GM18858 (cell line): Measurements from ENCODE around the gene SSH2.
"Not testable (repeated sequence)": the region's sequence is repeated elsewhere in the genome, so short reads cannot be mapped to it uniquely, and the experiment has no call there.

Source experiments
- ATAC-seq: cut with Tn5 transposase; IDR thresholded peaks from one replicate; pipeline ENCODE4 v1.9.1; 2021; ENCODE audit not compliant: unreplicated experiment

Gene SSH2

DNA sequence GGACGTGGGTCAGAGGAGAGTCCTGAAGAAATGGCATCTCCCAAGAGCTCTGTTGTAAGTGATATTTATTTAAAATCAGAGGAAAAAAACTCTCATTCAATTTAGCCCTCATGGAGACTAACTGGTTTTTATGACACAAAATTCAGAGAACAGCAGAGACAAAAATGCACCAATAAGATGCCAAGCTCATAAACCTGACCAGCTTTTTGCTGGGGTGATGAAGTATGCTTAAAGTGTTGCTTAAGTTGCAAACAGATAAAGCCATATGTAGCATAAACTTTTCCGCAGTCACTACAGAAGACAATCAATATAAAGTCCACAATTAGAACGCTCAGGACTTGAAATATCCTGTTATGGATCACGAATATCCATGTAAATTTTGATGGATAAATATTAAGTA lies 183.4 kb downstream of the SSH2 start:
- ATAC-seq, result no peak

DNA sequence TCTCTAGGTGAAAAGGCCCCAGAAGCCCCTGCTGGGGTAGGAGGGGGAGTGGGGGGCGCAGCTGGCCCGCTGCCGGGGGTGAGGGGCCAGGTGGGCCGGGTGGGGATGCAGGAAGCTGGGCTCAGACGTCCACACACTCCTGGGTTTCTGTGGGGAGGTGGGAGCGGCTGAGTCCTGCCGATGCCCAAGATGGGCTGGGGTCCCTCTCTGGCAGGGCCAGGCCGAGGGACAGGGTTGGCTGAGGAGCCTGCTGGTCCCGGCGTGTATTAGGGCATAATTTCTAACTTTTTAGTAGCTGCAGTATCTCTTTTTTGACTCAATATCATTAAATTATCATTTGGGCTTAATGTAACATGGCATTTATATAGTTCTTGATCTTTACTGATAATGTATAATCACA lies 185.9 kb downstream of the SSH2 start:
- no peak for ATAC-seq

DNA sequence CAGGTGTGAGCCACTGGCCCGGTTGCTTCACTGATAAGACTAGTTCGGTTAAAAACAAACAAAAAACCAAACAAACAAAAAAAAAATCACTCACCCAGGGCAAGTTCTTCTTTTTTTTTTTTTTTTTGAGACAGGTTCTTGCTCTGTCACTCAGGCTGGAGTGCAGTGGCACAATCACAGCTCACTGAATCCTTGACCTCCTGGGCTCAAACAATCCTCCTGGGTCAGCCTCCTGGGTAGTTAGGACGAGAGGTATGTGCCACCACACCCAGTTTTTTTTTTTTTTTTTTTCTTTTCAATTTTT lies 187.9 kb downstream of the SSH2 start:
- ATAC-seq, result no peak

DNA sequence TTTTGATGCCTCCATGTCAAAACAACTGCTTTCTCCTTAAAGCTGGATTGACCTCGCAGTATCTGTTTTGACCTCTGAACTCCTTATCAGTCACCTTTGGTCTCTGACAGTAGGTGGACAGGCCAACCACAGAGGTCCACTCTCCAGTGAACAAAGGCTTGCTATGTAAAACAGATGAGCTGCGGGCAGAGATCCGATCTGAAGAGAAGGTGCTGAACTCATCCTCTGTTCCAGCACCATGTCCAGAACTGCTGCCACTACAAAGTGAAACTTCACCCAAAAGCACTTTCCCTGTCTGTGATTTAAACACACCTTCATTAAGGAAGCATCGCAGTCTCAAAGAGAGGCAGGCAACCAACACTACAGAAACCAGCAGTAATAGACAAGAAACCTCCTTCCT lies 190.0 kb downstream of the SSH2 start:
- ATAC-seq, result no peak

DNA sequence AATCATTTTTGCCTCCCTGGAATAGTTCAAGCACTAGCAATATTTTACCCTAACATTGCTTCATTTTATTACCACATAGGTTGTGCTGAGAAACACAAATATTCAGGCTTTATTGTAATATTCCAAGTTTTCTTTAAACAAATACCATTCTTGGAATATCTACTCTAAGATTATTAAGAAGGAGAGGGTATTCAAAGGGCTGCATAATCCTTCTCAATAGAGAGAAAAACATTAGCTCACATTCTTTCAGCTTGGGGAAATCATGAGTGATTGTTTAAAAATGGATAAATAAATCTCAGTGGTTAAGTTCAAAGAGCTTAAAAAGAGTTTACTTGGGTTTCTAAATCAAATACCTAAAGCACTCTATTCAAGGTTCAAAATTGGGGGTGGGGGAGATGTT lies 195.4 kb downstream of the SSH2 start:
- ATAC-seq, result no peak

DNA sequence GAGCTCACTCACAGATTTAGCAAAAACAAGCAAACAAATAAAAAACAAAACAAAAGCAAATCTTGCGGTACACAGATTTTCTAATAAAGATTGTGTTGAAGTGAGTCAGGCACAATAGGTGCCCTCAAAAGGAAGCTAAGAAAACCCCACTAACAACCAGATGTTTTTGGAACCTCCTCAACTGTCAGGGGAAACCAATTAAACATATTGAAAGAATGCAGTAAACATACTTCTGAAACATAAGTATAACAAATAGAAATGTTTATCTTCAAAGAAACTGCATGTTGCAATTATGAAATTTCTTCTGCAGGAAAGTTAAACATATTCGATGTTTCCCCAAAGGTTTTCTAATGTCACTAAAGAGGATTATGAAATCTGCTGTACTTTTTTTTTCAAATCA lies 196.9 kb downstream of the SSH2 start:
- ATAC-seq, result no peak

DNA sequence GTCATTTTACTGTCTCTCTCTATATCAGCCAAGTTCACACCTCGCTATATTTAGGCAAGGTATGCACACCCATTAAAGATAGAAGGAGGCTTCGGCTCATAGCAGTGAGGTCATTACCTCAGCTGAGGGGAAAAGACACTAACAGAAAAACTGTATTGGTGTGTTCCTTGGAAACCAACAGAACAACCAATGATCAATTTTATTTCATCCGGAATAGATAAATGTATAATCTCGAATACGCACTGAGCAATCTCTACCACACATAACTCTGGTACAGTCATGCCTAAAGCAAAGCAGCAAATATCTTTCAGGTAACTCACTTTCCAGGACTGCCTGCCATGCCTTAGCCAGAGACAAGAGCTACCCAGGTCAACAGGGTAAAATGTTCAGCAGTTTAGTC lies 197.4 kb downstream of the SSH2 start:
- no peak for ATAC-seq

DNA sequence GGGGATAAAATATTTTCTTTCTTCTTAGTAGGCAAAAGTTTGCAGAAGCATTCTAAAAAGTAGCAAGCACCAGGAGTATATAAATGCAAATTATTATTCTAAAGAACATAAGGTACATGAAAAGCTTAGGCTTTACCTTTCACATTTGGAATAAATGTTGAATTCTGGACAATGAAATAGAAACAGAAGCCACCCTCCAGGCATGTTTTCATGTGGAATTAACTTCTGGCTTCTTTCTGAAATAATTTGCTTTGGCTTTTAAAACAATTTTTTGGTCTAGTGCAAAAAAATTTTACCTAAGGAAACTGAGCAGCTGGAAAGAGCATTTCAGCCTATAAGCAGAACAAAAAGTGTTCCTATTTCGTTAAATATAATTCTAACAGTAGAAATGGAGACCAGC lies 197.8 kb downstream of the SSH2 start:
- ATAC-seq, result no peak

DNA sequence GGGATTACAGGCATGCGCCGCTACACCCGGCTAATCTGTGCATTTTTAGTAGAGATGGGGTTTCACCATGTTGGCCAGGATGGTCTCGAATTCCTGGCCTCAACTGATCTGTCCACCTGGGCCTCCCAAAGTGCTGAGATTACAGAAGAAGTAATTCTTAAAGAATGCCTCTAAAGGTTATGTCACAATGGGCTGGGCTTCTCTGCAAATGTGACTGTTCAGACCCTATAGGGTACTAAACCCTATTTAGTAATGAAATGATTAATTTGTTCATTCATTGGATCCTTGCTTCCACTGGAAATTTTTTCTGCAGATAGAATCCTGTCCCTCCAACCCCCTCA lies 198.5 kb downstream of the SSH2 start:
- ATAC-seq, result no peak

DNA sequence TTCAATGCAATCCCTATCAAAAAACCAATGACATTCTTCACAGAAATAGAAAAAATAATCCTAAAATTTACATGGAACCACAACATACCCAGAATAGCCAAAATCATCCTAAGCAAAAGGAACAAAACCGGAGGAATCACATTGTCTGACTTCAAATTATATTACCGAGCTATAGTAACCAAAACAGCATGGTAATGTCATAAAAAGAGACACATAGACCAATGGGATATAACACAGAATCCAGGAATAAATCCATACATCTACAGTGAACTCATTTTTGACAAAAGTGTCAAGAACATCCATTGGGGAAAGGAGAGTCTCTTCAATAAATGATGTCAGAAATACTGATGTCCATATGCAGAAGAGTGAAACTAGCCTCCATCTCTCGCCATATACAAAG lies 201.5 kb downstream of the SSH2 start:
- ATAC-seq, result no peak

DNA sequence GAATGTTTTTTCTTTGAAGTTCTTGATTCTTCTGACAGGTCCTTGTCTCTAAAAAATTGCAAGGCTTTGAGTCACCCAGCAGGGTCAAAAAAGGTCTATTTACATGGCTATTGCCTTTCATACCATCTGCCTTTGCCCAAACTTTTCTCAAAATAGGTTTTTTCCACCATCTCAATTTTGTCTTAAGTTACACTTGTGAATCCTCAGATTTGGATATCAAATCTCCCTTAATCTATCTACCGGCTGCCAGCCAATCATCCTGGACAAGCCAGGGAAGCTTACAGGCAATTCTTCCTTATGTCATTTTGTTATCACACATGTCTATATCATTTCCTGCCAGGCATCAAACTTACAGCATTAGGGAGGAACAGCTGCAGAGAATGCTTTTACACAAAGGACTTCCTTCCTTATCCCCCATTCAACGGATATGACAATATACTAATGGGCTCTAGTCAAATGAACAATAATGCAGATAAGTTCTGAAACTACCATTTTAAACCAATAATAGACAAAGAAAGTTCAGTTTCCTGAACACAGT lies 203.2 kb downstream of the SSH2 start:
- ATAC-seq, result no peak

DNA sequence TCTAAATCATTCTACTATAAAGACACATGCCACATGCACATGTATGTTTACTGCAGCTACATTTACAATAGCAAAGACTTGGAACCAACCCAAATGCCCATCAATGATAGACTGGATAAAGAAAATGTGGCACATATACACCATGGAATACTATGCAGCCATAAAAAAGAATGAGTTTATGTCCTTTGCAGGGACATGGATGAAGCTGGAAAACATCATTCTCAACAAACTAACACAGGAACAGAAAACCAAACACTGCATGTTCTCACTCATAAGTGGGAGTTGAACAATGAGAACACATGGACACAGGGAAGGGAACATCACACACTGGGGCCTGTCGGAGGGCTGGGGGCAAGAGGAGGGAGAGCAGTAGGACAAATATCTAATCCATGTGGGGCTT lies 204.6 kb downstream of the SSH2 start:
- ATAC-seq, result not testable (repeated sequence)

DNA sequence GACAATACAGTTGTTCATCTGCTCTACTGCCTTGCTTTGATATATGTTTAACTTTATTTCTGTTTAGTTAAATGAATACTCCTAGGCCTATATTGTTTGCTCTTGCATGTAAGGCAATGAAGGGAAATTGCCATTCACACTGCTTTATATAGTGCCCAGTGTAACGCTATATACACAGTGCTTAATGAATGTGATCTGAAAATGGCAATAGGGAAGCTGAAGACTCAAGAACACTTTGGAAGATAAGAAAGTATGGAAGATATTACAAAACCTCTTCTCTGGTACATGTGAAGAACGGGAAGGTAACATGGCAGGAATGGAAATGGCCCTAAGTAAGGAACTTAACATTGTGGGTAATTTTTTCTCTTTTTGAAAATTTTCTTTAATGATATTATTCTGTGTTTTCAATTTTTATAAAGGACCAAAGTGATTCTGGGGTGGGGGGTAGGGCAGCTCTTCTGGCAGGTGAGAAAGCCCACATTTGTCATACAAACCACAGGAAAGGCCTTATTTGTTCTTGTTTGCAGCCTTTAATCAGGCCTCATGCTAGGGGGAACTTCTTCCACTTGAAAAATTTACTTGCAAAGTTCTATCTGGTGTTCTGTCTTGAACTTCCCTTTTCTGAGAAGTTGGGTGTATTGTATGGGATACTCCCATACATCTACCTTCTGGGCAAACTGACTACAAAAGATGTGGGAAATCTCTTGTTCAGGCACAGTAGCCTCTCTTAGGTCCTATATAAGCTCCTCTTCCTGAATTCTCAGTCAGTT lies 206.6 kb downstream of the SSH2 start:
- no peak for ATAC-seq

DNA sequence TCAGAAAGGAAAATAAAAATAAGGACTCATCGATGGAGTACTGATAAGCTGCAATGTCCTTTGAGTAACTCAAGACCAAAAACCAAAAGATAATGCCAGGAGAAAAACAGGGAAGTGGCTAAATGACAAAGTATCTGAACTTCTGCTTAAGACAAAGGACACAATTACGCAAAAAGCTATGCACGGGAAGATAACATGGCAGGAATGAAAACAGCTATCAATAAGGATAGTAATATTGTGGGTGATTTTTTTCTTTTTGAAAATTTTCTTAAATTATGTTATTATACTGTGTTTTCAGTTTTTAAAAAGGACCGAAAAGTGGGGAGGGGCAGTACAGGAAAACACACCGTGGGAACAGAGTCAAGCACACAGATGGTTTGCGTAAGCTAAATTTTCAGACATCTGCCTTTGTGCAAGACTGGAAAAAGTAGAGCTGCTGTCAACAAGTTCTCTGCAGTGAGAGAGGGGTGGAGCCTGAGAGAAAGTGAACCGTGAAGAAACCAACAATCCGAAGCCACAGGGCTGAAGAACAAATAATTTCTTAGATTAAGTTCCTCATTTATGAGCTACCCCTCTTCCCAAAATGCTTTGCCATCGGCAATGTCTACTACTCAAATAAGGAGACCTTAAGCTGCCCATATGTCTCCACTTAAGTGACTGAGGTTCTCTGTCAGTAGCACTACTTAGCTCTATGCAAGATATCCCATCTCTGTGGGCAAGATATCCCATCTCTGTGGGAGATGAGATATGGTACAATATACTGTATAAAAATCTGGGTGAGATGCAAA lies 207.4 kb downstream of the SSH2 start:
- peak; percentile 63 for ATAC-seq

DNA sequence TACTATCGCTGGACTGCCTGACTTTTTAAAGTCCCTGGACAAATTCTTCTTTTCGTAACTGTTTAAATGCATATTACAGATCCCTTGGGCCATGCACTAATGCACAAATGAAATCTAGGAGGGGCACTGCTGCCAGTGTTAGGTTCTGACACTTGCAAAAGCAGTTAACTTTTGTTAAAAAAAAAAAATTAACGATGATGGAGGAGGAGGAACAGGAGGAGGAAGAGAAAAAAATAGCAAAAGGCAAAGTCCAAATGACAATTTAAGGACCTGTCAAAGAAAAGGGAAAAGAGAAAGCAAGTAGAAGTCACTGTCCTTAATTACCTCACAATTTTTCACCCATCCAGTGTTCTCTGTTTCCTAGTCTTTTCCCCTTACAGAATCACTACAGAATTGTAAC lies 209.5 kb downstream of the SSH2 start:
- no peak for ATAC-seq

DNA sequence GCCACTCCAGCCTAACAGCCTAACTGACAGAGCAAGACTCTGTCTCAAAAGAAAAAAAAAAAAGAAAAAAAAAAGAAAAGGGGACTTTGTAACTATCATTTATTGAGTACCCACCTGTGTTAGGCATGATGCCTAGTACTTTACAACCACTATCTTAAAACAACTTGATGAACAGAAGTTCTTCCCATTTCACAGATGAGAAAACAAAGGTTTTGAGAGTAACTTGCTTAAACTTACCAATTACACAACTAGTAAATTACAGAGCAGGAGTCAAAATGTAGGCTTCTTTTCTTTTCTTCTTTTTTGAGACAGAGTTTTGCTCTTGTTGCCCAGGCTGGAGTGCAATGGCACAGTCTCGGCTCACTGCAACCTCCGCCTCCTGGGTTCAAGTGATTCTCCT lies 210.6 kb downstream of the SSH2 start:
- no peak for ATAC-seq

DNA sequence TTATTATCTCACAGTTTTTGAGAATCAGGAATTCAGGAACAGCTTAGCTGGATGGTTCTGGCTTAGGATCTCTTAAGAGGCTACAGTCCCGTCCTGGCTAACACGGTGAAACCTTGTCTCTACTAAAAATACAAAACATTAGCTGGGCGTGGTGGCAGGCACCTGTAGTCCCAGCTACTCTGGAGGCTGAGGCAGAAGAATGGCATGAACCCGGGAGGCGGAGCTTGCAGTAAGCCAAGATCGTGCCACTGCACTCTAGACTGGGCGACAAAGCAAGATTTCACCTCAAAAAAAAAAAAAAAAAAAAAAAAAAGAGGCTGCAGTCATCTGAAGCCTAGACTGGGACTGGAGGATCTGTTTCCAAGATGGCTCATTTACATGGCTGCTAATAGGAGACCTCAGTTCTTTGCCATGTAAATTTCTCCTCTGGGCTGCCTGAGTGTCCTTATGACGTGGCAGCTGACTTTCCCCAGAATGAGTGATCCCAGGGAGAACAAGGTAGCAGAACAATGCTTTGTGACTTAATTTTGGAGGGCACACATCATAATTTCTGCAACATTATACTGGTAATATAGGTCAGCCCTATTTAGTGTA lies 211.5 kb downstream of the SSH2 start:
- no peak for ATAC-seq

DNA sequence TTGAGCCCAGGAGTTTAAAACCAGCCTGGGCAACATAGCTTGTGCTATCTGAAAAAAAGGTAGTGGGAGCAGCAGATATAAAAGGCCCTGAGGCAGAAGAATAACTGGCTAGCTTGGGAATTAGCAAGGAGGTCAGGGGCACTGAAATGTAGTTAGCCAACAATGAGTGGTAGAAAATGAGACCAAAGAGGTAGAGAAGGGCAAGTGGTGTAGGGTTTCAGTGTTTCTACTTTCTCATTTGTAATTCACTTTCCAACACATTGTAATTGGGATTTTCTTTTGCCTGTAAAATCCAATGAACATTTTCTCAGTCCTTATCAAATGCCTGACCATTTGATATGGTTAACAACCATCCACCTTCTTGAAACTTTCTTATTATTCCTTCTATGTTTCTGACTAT lies 212.2 kb downstream of the SSH2 start:
- no peak for ATAC-seq

DNA sequence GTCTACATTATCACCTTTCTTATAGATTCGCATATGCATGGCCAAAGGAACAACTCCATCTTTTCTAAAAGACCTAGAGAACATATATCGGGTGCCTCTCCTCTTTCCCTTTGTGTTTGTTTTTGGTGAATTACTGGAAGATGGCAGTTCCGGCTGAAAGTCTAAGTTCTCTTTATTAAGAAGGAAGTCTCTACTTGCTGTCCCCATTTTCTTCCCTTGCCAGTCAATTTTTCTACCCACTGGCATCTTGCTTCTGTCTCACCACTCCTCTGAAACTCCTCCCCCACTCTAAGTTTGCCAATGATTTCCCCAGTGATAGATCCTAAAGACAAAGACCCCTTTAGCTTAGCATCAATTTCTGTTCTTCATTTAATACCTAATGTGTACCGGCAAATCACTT lies 213.5 kb downstream of the SSH2 start:
- no peak for ATAC-seq

DNA sequence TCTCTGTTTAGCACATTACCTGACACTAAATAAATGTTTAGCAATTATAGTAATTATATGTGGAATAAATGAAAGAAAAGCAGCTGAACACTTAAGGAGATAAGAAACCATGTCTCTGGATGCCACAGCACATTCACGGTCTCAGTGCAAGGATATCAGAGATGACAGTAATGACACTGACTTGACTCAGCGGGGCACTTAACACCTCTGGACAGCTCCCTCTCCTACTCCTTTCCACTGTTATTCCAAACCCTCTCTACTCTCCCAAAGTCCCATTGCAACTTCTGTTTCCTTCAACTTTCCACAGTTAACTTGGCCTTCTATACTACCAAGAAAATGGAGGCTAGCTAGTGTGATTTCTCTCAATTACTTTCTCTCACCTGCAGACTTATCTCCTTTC lies 214.3 kb downstream of the SSH2 start:
- no peak for ATAC-seq

DNA sequence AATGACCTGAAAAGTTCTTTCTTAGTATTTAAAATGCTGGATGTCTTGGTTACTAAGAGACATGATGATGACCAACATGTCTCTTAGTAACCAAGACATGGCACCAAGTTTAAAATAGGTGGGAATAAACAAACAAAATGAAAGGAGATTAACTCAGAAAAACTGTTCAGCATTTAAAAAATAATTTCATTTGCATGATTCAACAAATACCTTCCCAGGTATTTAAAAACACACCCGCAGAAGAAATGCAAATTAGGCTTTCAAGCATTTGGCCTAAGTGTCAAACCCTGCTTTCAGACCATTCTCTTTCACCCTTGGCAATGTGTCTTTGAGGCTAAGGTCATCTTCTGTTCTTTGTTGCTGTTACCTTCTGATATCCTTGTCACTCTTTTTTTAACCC lies 215.9 kb downstream of the SSH2 start:
- no peak for ATAC-seq

DNA sequence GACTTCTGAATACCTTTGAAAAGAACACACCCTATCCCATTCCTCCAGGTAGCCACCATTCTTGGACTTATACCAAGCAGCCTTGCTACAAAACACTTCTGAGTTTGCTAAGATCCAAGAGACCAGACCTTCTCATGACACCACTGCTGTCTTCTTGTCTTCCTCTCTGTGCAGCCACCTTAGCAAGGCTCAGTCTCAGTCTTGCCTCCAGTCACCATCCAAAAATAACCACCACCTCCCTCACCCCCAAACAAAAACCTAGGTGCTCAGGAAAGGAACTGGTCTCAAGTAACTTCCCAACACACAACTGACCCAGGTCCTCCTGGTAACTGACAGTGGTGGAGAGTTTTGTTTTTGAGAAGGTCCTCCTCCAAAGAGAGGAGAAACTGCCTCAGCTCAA lies 216.4 kb downstream of the SSH2 start:
- no peak for ATAC-seq
